WTC11 (cell line): ENCODE measurements around the gene BRD4. TPM values are rescaled to one million over a fixed set of nuclear protein-coding genes. Genes with fewer than 3 reads are reported as not detected.

ENCODE experiments used
- ATAC-seq: fragments of 200-7000 bp; cut with Tn5 transposase; 2 replicates; pipeline ENCODE4 v1.10.0; 2021; ENCODE audit warnings: mild to moderate bottlenecking, moderate library complexity
- CTCF ChIA-PET: fragments of 300-600 bp; sonication (Branson Sonifier 250); formaldehyde crosslinking; loops from one replicate; lab custom pipeline; 2021; ENCODE audit warnings: antibody characterized with exemption; lab: Charles Lee
- POLR2A ChIA-PET: fragments of 350-600 bp; sonication (Branson Sonifier 250); formaldehyde crosslinking; loops from one replicate; lab custom pipeline; 2021; ENCODE audit warnings: antibody characterized with exemption; lab: Charles Lee
- DNase-seq: peaks from one replicate; pipeline ENCODE4 v3.0.0; 2021; ENCODE audit warnings: low spot score
- H3K27ac Mint-ChIP-seq: 2 replicates; pipeline ENCODE4 v1.8.0; 2021; ENCODE audit warnings: mixed read lengths
- H3K27me3 Mint-ChIP-seq: 2 replicates; pipeline ENCODE4 v1.8.0; 2021; ENCODE audit warnings: low read depth, mild to moderate bottlenecking, moderate library complexity, mixed read lengths
- H3K36me3 Mint-ChIP-seq: 2 replicates; pipeline ENCODE4 v1.8.0; 2021; ENCODE audit warnings: mixed read lengths
- H3K4me1 Mint-ChIP-seq: 2 replicates; pipeline ENCODE4 v1.8.0; 2022; ENCODE audit warnings: mixed read lengths
- H3K4me3 Mint-ChIP-seq: 2 replicates; pipeline ENCODE4 v1.8.0; 2021; ENCODE audit warnings: mild to moderate bottlenecking, moderate library complexity, mixed read lengths
- H3K9me3 Mint-ChIP-seq: 2 replicates; pipeline ENCODE4 v1.8.0; 2021; ENCODE audit warnings: mixed read lengths
- ARID4B ChIP-seq: sonication (generic); formaldehyde crosslinking; IDR thresholded peaks from 2 replicates; pipeline ENCODE4 v1.8.0; 2023; ENCODE audit warnings: missing genetic modification reagents, mild to moderate bottlenecking, borderline replicate concordance
- ATF2 ChIP-seq: sonication (generic); formaldehyde crosslinking; IDR thresholded peaks from 2 replicates; pipeline ENCODE4 v1.8.1; 2022; ENCODE audit warnings: low read depth, missing genetic modification reagents, borderline replicate concordance
- CBFB ChIP-seq: sonication (generic); formaldehyde crosslinking; IDR thresholded peaks from 2 replicates; pipeline ENCODE4 v1.8.1; 2022; ENCODE audit warnings: mild to moderate bottlenecking, low read depth, missing genetic modification reagents
- ELF4 ChIP-seq: sonication (generic); formaldehyde crosslinking; IDR thresholded peaks from 2 replicates; pipeline ENCODE4 v1.8.1; 2022; ENCODE audit warnings: low read depth, mild to moderate bottlenecking, moderate library complexity, missing genetic modification reagents
- IRF1 ChIP-seq: sonication (generic); formaldehyde crosslinking; IDR thresholded peaks from 2 replicates; pipeline ENCODE4 v1.8.0; 2023; ENCODE audit warnings: missing genetic modification reagents
- MLX ChIP-seq: sonication (generic); formaldehyde crosslinking; IDR thresholded peaks from 2 replicates; pipeline ENCODE4 v1.8.1; 2023; ENCODE audit warnings: mild to moderate bottlenecking, missing genetic modification reagents, moderate library complexity
- NFE2L1 ChIP-seq: sonication (generic); formaldehyde crosslinking; IDR thresholded peaks from 2 replicates; pipeline ENCODE4 v1.8.1; 2023; ENCODE audit warnings: missing genetic modification reagents
- RELA ChIP-seq: sonication (generic); formaldehyde crosslinking; IDR thresholded peaks from 2 replicates; pipeline ENCODE4 v1.8.1; 2022; ENCODE audit warnings: missing genetic modification reagents, mild to moderate bottlenecking, borderline replicate concordance
- RORB ChIP-seq: fragments of 250-450 bp; sonication (Bioruptor Pico); IDR thresholded peaks from 2 replicates; pipeline ENCODE4 v1.9.0; 2021; ENCODE audit warnings: mild to moderate bottlenecking
- TCF7 ChIP-seq: sonication (generic); formaldehyde crosslinking; IDR thresholded peaks from 2 replicates; pipeline ENCODE4 v1.8.0; 2022; ENCODE audit warnings: mild to moderate bottlenecking, low read depth, missing genetic modification reagents, moderate library complexity
- ZBTB21 ChIP-seq: sonication (generic); formaldehyde crosslinking; IDR thresholded peaks from 2 replicates; pipeline ENCODE4 v1.8.1; 2023; ENCODE audit warnings: mild to moderate bottlenecking, missing genetic modification reagents, borderline replicate concordance
- ZMAT4 ChIP-seq: fragments of 250-450 bp; sonication (Bioruptor Pico); IDR thresholded peaks from 2 replicates; pipeline ENCODE4 v1.9.0; 2021; ENCODE audit warnings: mild to moderate bottlenecking
- ZNF138 ChIP-seq: sonication (generic); formaldehyde crosslinking; conservative IDR thresholded peaks from 2 replicates; pipeline ENCODE4 v1.8.1; 2022; ENCODE audit warnings: mild to moderate bottlenecking, moderate library complexity, missing genetic modification reagents
- ZNF317 ChIP-seq: sonication (generic); formaldehyde crosslinking; IDR thresholded peaks from 2 replicates; pipeline ENCODE4 v1.8.1; 2023; ENCODE audit warnings: low read depth, mild to moderate bottlenecking, moderate library complexity, missing genetic modification reagents, borderline replicate concordance
- total RNA-seq: library from RNA; stranded (reverse); gene quantifications from 3 replicates; pipeline ENCODE4 v1.2.3, GENCODE V29; 2021
- TF ChIP-seq, protein P1 (sequence below): sonication (generic); formaldehyde crosslinking; IDR thresholded peaks from 2 replicates; pipeline ENCODE4 v1.8.0; 2022; ENCODE audit warnings: missing genetic modification reagents
- TF ChIP-seq, protein P2 (sequence below): sonication (generic); formaldehyde crosslinking; IDR thresholded peaks from 2 replicates; pipeline ENCODE4 v1.8.1; 2022; ENCODE audit warnings: missing genetic modification reagents, borderline replicate concordance
- TF ChIP-seq, protein P3 (sequence below): sonication (generic); formaldehyde crosslinking; IDR thresholded peaks from 2 replicates; pipeline ENCODE4 v1.8.1; 2022; ENCODE audit warnings: mild to moderate bottlenecking, moderate library complexity, missing genetic modification reagents
- TF ChIP-seq, protein P4 (sequence below): sonication (generic); formaldehyde crosslinking; IDR thresholded peaks from 2 replicates; pipeline ENCODE4 v1.8.1; 2022; ENCODE audit warnings: mild to moderate bottlenecking, missing genetic modification reagents, moderate library complexity, borderline replicate concordance

The BRD4 gene
- total RNA-seq, 1 experiment from 2014 or later: 128 TPM

- TF ChIP-seq, protein P1, sequence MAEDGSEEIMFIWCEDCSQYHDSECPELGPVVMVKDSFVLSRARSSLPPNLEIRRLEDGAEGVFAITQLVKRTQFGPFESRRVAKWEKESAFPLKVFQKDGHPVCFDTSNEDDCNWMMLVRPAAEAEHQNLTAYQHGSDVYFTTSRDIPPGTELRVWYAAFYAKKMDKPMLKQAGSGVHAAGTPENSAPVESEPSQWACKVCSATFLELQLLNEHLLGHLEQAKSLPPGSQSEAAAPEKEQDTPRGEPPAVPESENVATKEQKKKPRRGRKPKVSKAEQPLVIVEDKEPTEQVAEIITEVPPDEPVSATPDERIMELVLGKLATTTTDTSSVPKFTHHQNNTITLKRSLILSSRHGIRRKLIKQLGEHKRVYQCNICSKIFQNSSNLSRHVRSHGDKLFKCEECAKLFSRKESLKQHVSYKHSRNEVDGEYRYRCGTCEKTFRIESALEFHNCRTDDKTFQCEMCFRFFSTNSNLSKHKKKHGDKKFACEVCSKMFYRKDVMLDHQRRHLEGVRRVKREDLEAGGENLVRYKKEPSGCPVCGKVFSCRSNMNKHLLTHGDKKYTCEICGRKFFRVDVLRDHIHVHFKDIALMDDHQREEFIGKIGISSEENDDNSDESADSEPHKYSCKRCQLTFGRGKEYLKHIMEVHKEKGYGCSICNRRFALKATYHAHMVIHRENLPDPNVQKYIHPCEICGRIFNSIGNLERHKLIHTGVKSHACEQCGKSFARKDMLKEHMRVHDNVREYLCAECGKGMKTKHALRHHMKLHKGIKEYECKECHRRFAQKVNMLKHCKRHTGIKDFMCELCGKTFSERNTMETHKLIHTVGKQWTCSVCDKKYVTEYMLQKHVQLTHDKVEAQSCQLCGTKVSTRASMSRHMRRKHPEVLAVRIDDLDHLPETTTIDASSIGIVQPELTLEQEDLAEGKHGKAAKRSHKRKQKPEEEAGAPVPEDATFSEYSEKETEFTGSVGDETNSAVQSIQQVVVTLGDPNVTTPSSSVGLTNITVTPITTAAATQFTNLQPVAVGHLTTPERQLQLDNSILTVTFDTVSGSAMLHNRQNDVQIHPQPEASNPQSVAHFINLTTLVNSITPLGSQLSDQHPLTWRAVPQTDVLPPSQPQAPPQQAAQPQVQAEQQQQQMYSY (CRISPR knock-in tag): peak; percentile 79
- TF ChIP-seq ARID4B (peak; percentile 63; the same call in 1 of the 2 replicates), RORB (CRISPR knock-in tag) (no peak), IRF1 (peak; percentile 31; the same call in 1 of the 2 replicates), ATF2 (CRISPR knock-in tag) (no peak), CBFB (CRISPR knock-in tag) (0 out of 2 replicates have a peak, but pooled peaks have one; percentile 1), TCF7 (no peak)
These were observed 109.3 kb downstream of the BRD4 start (continued) for GRCh38 chr19:15222738-15223648.

GRCh38 chr19:15220833-15221232 lies 111.5 kb downstream of the BRD4 start:
- H3K27ac Mint-ChIP-seq: no peak overlapping the region
- ChIA-PET CTCF (interaction anchor here (0.7 to 1.7 kb wide), 4 partner anchors 31 to 128 kb away, joined by 3 to 4 read pairs (median 3); no protein-coding TSS in a partner anchor), POLR2A (interaction anchor here (1.2 kb wide), 1 partner anchor 11 kb away, joined by 4 read pairs; no protein-coding TSS in a partner anchor)
- ATAC-seq: no peak
- H3K9me3 Mint-ChIP-seq: no peaks in the 10 kb centered on the region
- no peak overlapping the region for H3K4me3 Mint-ChIP-seq
- no peak for DNase-seq
- H3K27me3 Mint-ChIP-seq: peaks cover 4% of the 10 kb centered on the region; the same call in 1 of the 2 replicates
- H3K4me1 Mint-ChIP-seq: peaks cover 11% of the 10 kb centered on the region
- no peaks in the 10 kb centered on the region for H3K36me3 Mint-ChIP-seq
- TF ChIP-seq, protein P2, sequence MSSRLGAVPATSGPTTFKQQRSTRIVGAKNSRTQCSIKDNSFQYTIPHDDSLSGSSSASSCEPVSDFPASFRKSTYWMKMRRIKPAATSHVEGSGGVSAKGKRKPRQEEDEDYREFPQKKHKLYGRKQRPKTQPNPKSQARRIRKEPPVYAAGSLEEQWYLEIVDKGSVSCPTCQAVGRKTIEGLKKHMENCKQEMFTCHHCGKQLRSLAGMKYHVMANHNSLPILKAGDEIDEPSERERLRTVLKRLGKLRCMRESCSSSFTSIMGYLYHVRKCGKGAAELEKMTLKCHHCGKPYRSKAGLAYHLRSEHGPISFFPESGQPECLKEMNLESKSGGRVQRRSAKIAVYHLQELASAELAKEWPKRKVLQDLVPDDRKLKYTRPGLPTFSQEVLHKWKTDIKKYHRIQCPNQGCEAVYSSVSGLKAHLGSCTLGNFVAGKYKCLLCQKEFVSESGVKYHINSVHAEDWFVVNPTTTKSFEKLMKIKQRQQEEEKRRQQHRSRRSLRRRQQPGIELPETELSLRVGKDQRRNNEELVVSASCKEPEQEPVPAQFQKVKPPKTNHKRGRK (CRISPR knock-in tag): no peak
- TF ChIP-seq ELF4 (CRISPR knock-in tag) (no peak), CBFB (CRISPR knock-in tag) (no peak), RELA (CRISPR knock-in tag) (no peak), MLX (no peak), NFE2L1 (CRISPR knock-in tag) (no peak), ZBTB21 (CRISPR knock-in tag) (no peak), ZMAT4 (CRISPR knock-in tag) (no peak), ZNF317 (CRISPR knock-in tag) (no peak), TCF7 (no peak), ZNF138 (no peak)
- TF ChIP-seq, protein P3, sequence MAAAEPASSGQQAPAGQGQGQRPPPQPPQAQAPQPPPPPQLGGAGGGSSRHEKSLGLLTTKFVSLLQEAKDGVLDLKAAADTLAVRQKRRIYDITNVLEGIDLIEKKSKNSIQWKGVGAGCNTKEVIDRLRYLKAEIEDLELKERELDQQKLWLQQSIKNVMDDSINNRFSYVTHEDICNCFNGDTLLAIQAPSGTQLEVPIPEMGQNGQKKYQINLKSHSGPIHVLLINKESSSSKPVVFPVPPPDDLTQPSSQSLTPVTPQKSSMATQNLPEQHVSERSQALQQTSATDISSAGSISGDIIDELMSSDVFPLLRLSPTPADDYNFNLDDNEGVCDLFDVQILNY (CRISPR knock-in tag): no peak
- TF ChIP-seq, protein P4, sequence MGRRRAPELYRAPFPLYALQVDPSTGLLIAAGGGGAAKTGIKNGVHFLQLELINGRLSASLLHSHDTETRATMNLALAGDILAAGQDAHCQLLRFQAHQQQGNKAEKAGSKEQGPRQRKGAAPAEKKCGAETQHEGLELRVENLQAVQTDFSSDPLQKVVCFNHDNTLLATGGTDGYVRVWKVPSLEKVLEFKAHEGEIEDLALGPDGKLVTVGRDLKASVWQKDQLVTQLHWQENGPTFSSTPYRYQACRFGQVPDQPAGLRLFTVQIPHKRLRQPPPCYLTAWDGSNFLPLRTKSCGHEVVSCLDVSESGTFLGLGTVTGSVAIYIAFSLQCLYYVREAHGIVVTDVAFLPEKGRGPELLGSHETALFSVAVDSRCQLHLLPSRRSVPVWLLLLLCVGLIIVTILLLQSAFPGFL (CRISPR knock-in tag): no peak
